Measurements from ENCODE around the gene EPB41L4B. TPM values are rescaled to one million over a fixed set of nuclear protein-coding genes. Genes with fewer than 3 reads are reported as not detected.

The EPB41L4B gene
- total RNA-seq, 1 experiment from 2014 or later: 8.1 TPM

- H3K9me3 ChIP-seq (ENCODE audit: control insufficient read depth in 1 of 2, insufficient read depth in 1 of 2, low read depth in 1 of 2, low read length in 2 of 2): no peaks in the 10 kb centered on the region
- no peaks in the 10 kb centered on the region for H3K27me3 ChIP-seq (ENCODE audit: insufficient read depth, low read length)
- ChIA-PET POLR2A (no interaction called here), CTCF (no interaction called here), RAD21 (ENCODE audit: low non-redundant PET in 1 of 2, low total read pairs in 2 of 2, uncharacterized antibody in 2 of 2, unreplicated experiment in 2 of 2) (no interaction called here)
- no peak overlapping the region for H3K4me2 ChIP-seq (ENCODE audit: low read length)
- peak overlapping the region; percentile 43; the same call in 1 of the 2 replicates for H3K27ac ChIP-seq (ENCODE audit: low read depth, low read length)
- no TSS peak for BruUV-seq (replicated peaks)
- H4K20me1 ChIP-seq (ENCODE audit: insufficient read depth): no peaks in the 10 kb centered on the region
- no peaks in the 10 kb centered on the region for H3K36me3 ChIP-seq (ENCODE audit: control insufficient read depth in 1 of 2, insufficient read depth in 2 of 2, low read length in 2 of 2)
- DNase-seq (ENCODE audit: low read depth, low spot score) (no peak), ATAC-seq (peak; percentile 32)
- peaks cover 23% of the 10 kb centered on the region for H3K79me2 ChIP-seq (ENCODE audit: insufficient read depth, low read length)
- H3K9ac ChIP-seq (ENCODE audit: low read length): no peak overlapping the region
- H3K9me2 ChIP-seq (ENCODE audit: insufficient read depth): no peaks in the 10 kb centered on the region
- H3K4me1 ChIP-seq (ENCODE audit: control insufficient read depth in 1 of 2, insufficient read depth in 2 of 2, low read length in 2 of 2): peaks cover 23 to 50% of the 10 kb centered on the region in 2 experiments
- H2AFZ ChIP-seq (ENCODE audit: low read depth, low read length, poor library complexity, severe bottlenecking): no peak overlapping the region
- TF ChIP-seq CBX3 (IDR thresholded peaks at IDR 0.05; ENCODE audit: low read depth) (no peak), EZH2 (IDR thresholded peaks at IDR 0.05) (no peak), ELF1 (IDR thresholded peaks at IDR 0.05; ENCODE audit: borderline replicate concordance, low read depth) (no peak), POLR2AphosphoS5 (IDR thresholded peaks at IDR 0.05; ENCODE audit: low read depth, low read length) (no peak), EZH2phosphoT487 (IDR thresholded peaks at IDR 0.05; ENCODE audit: borderline replicate concordance) (no peak), RAD21 (IDR thresholded peaks at IDR 0.05; ENCODE audit: low read depth) (no peak), ZBTB33 (IDR thresholded peaks at IDR 0.05; ENCODE audit: extremely low read depth, insufficient replicate concordance, low read length) (no peak), YY1 (IDR thresholded peaks at IDR 0.05; ENCODE audit: extremely low read depth, insufficient replicate concordance, low read depth, low read length) (no peak), CEBPB (IDR thresholded peaks at IDR 0.05; ENCODE audit: low read depth) (no peak), JUND (IDR thresholded peaks at IDR 0.05) (no peak), POLR2A (IDR thresholded peaks at IDR 0.05; ENCODE audit: borderline replicate concordance, extremely low read depth, insufficient read depth, insufficient read length) (no peak), CTCF (IDR thresholded peaks at IDR 0.05 in 2 of 3, conservative IDR thresholded peaks at IDR 0.05 in 1 of 3; ENCODE audit: borderline replicate concordance in 1 of 3, insufficient read depth in 1 of 3, low read depth in 2 of 3, low read length in 2 of 3) (no peak), TCF7L2 (IDR thresholded peaks at IDR 0.05; ENCODE audit: borderline replicate concordance, extremely low read depth, insufficient read depth, insufficient read length) (no peak), ZNF274 (IDR thresholded peaks at IDR 0.05; ENCODE audit: low read depth, low read length) (no peak), ATF3 (IDR thresholded peaks at IDR 0.05) (no peak), REST (IDR thresholded peaks at IDR 0.05; ENCODE audit: low read depth) (no peak), SRF (IDR thresholded peaks at IDR 0.05; ENCODE audit: low read depth) (no peak), SIN3A (IDR thresholded peaks at IDR 0.05; ENCODE audit: low read depth) (no peak), EGR1 (IDR thresholded peaks at IDR 0.05; ENCODE audit: low read depth) (no peak)
- intact Hi-C loops (cut with micrococcal nuclease): loop anchor here (2.0 to 10.0 kb wide), 3 partner anchors 138 to 466 kb away; partner anchors contain the start of gene ACTL7B
- H3K4me3 ChIP-seq (replicated peaks in 1 of 2; ENCODE audit: low read depth in 1 of 2, low read length in 2 of 2): no peak overlapping the region; a peak in 1 of 4 replicates
Observed at GRCh38 chr9:109320331-109320741, 523 bp downstream of the EPB41L4B start.
